Upper lobe of left lung (tissue), 6 donors: ENCODE measurements around the gene BARX2. TPM values are rescaled to one million over a fixed set of nuclear protein-coding genes. Genes with fewer than 3 reads are reported as not detected.

Experiments
- ATAC-seq, 2 donors: fragments of 200-7000 bp; cut with Tn5 transposase; one replicate each; pipeline ENCODE4 v1.9.1; 2022; ENCODE audit warnings: mild to moderate bottlenecking in 2 of 2, moderate library complexity in 2 of 2; ENCODE audit not compliant: low FRiP score in 2 of 2
- DNase-seq, 2 donors: peaks; one replicate each; pipeline ENCODE4 v3.0.0-alpha.2; 2019 to 2020
- H3K27ac ChIP-seq, 4 donors: fragments of 200-600 bp; sonication (generic); one replicate each; pipeline ENCODE4 v1.5.1; 2016 to 2019
- H3K27me3 ChIP-seq, 4 donors: fragments of 200-600 bp; sonication (generic); one replicate each; pipeline ENCODE4 v1.5.1; 2017 to 2019
- H3K36me3 ChIP-seq, 4 donors: fragments of 200-600 bp; sonication (generic); one replicate each; pipeline ENCODE4 v1.5.1; 2016 to 2019
- H3K4me1 ChIP-seq, 4 donors: fragments of 200-600 bp; sonication (generic); one replicate each; pipeline ENCODE4 v1.5.1; 2018 to 2019
- H3K4me3 ChIP-seq, 4 donors: fragments of 200-600 bp; sonication (generic); one replicate each; pipeline ENCODE4 v1.5.1; 2017 to 2019; ENCODE audit warnings: mild to moderate bottlenecking in 2 of 4, moderate library complexity in 1 of 4
- H3K9me3 ChIP-seq, 4 donors: fragments of 200-600 bp; sonication (generic); one replicate each; pipeline ENCODE4 v1.5.1; 2018 to 2019
- EP300 ChIP-seq, 4 donors: sonication (generic); formaldehyde crosslinking; IDR thresholded peaks; one replicate each; pipeline ENCODE4 v1.5.1; 2017; ENCODE audit warnings: antibody characterized with exemption in 4 of 4, control low read depth in 2 of 4
- POLR2A ChIP-seq, 4 donors: fragments of 450-650 bp; IDR thresholded peaks; one replicate each; pipeline ENCODE4 v1.5.1; 2016 to 2017; ENCODE audit warnings: antibody characterized with exemption in 4 of 4, mild to moderate bottlenecking in 2 of 4
- POLR2AphosphoS5 ChIP-seq, 2 donors: sonication (generic); formaldehyde crosslinking; IDR thresholded peaks; one replicate each; pipeline ENCODE4 v1.5.1; 2017; ENCODE audit warnings: antibody characterized with exemption in 2 of 2
- WGBS, 2 donors: methylation state at CpG; one replicate each; pipeline ENCODE4 v1.1.5; 2017 to 2018; 5-methylcytosine and 5-hydroxymethylcytosine counted together
- total RNA-seq, 6 donors: library from RNA; depleted of rRNA in 4 of 6; stranded (reverse); fragments of >200 nt in 4 of 6; gene quantifications; one replicate each; pipeline versions ENCODE4 v1.1.0 to v1.2.1, GENCODE V29; 2016 to 2021
- TF ChIP-seq, protein P1 (sequence below), 6 experiments: fragments of 450-650 bp in 4 of 6; fragments of 200-600 bp in 2 of 6; sonication (generic) in 2 of 6; IDR thresholded peaks; one replicate each; pipeline ENCODE4 v1.5.1; 2016 to 2019; ENCODE audit warnings: antibody characterized with exemption in 6 of 6
- donor health status: DM: no; HTN: no; CAD: no; lungs with moderate emphysema.
- donor health status: DM: no; HTN: yes; CAD: no; lungs with severe emphysema.

The BARX2 gene
- total RNA-seq, 6 donors from 2014 or later: 0.30 to 0.89 (median 0.30) TPM; not detected in 3

DNA sequence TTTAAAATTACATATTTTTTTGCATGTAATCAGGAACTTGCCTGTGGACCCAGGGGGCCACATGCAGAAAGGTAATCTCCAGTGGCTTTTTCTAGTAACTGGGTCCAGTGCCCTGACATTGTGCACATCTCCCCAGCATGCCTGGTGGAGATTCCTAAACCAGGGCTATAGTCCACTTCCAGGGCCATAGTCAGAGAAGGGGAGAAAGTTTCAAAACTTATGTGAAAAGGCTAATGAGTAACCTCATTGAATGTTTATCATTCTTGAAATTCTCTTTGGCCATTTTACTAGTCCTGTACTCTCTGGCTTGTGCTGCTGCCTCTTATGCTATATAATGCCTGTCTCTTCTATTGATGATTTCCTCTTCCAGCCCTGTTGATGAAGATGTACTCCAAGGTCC lies 47.8 kb downstream of the BARX2 start:
- Histone ChIP-seq H3K4me1 (no peaks in the 10 kb centered on the region), H3K4me3 (no peak overlapping the region), H3K27me3 (no peaks in the 10 kb centered on the region), H3K9me3 (no peaks in the 10 kb centered on the region), H3K27ac (no peak overlapping the region), H3K36me3 (no peaks in the 10 kb centered on the region)
- ATAC-seq (no peak), DNase-seq (no peak)
- no peak for TF ChIP-seq EP300 (IDR thresholded peaks at IDR 0.05)
- no peak for TF ChIP-seq POLR2A (IDR thresholded peaks at IDR 0.05)
- no peak for TF ChIP-seq POLR2AphosphoS5 (IDR thresholded peaks at IDR 0.05)
- TF ChIP-seq, protein P1, sequence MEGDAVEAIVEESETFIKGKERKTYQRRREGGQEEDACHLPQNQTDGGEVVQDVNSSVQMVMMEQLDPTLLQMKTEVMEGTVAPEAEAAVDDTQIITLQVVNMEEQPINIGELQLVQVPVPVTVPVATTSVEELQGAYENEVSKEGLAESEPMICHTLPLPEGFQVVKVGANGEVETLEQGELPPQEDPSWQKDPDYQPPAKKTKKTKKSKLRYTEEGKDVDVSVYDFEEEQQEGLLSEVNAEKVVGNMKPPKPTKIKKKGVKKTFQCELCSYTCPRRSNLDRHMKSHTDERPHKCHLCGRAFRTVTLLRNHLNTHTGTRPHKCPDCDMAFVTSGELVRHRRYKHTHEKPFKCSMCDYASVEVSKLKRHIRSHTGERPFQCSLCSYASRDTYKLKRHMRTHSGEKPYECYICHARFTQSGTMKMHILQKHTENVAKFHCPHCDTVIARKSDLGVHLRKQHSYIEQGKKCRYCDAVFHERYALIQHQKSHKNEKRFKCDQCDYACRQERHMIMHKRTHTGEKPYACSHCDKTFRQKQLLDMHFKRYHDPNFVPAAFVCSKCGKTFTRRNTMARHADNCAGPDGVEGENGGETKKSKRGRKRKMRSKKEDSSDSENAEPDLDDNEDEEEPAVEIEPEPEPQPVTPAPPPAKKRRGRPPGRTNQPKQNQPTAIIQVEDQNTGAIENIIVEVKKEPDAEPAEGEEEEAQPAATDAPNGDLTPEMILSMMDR (IDR thresholded peaks at IDR 0.05): no peak

DNA sequence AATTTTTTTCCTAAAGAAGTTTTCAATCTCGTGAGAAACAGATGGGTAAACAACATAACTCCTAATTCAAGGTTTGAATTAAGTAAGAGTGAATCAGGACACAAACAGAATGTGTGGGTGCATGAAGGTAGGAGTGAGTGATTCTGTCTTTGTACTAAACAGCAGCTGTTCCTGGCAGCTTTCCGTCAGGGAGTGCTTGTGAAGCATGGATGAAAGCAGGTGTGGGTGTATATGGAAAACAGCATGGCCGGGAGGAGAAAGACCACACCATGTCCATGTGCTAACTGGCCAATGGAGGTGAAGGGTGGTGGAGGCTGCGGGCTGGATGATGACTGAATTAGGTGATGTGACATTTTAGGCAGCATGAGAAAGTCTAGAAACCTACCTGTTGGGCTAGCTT lies 49.6 kb downstream of the BARX2 start:
- no peak overlapping the region for H3K4me3 ChIP-seq
- no peaks in the 10 kb centered on the region for H3K27me3 ChIP-seq
- no peaks in the 10 kb centered on the region for H3K4me1 ChIP-seq
- 76 to 78% methylated on average over 4 of the region's 4 CpGs for WGBS, 2 donors
- ATAC-seq (no peak), DNase-seq (no peak)
- no peak overlapping the region for H3K27ac ChIP-seq
- H3K9me3 ChIP-seq: no peaks in the 10 kb centered on the region
- TF ChIP-seq EP300 (IDR thresholded peaks at IDR 0.05): no peak
- no peak for TF ChIP-seq POLR2AphosphoS5 (IDR thresholded peaks at IDR 0.05)
- no peak for TF ChIP-seq POLR2A (IDR thresholded peaks at IDR 0.05)
- TF ChIP-seq, protein P1 (IDR thresholded peaks at IDR 0.05): no peak
- no peaks in the 10 kb centered on the region for H3K36me3 ChIP-seq

DNA sequence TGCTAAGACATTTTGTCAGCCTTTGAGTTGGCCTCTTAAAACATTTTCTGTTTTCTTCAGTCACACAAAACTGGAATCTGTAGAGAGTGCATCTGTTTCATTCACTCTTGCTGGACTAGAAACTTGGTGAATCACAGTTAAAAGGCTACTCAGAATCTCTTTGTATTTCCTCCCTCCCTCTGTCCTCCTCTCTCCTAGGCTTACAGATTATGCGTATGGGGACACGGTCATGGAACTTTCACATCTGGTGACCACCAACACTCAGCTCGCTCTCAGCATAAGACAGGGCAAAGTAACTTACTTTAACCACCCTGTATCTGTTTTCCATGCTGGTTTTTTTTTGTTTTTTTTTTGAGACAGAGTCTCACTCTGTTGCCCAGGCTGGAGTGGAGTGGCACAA lies 50.4 kb downstream of the BARX2 start:
- Histone ChIP-seq H3K36me3 (no peaks in the 10 kb centered on the region), H3K27ac (no peak overlapping the region), H3K4me3 (no peak overlapping the region), H3K27me3 (no peaks in the 10 kb centered on the region), H3K9me3 (peaks cover 0 to 5% (median 2%) of the 10 kb centered on the region in 4 donors), H3K4me1 (no peaks in the 10 kb centered on the region)
- TF ChIP-seq POLR2AphosphoS5 (IDR thresholded peaks at IDR 0.05) (no peak), EP300 (IDR thresholded peaks at IDR 0.05) (no peak)
- WGBS, 2 donors: 90 to 91% methylated on average over 3 of the region's 3 CpGs
- DNase-seq (no peak), ATAC-seq (no peak)

DNA sequence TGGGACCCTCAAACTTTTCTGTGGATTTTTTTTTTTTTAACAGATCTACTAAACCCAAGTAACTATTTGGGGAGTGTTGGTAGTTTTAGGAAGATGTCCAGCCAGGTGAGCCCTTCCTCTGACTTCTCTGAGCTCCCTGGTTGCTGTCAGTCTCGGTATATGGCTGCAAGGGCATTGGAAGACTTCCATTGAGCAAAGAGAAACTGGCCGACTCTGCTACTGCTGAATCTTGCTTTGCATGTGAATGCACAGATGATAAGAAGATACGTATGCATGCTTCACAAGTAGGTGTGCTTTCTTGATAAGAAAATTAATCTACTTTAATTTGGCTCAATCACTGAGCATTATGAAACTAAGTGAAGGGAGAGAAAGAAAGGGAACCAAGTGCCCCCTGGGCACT lies 51.1 kb downstream of the BARX2 start:
- WGBS, 2 donors: 84 to 86% methylated on average over 3 of the region's 3 CpGs

DNA sequence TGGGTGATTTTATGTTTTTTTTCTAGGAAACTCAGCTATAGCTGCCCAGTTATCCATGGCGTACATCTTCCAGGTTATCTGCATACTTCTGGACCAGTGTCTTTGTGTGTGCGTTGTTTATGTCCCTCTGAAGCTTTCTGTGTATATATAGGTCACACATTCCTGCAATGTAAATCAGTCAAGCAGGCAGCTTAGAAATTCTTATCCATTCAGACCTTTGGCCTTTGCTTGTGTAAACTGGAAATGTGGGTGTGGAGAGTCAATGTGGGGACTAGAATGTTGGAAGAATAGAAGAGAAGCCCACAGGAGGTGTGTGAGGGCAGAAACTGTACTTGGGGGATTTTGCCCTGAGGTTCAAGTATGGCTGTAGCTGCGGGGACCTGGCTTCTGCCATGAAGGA lies 51.7 kb downstream of the BARX2 start:
- ATAC-seq (no peak), DNase-seq (no peak)
- Histone ChIP-seq H3K27ac (no peak overlapping the region), H3K4me3 (no peak overlapping the region), H3K36me3 (no peaks in the 10 kb centered on the region), H3K9me3 (peaks cover 0 to 8% (median 3%) of the 10 kb centered on the region in 4 donors), H3K27me3 (no peaks in the 10 kb centered on the region), H3K4me1 (no peaks in the 10 kb centered on the region)
- WGBS, 2 donors: 62 to 72% methylated on average over 3 of the region's 3 CpGs
- TF ChIP-seq POLR2AphosphoS5 (IDR thresholded peaks at IDR 0.05): no peak

More for the DNA sequence above, 51.1 kb downstream of the BARX2 start:
- Histone ChIP-seq H3K4me3 (no peak overlapping the region), H3K27ac (no peak overlapping the region), H3K27me3 (no peaks in the 10 kb centered on the region), H3K36me3 (no peaks in the 10 kb centered on the region), H3K4me1 (no peaks in the 10 kb centered on the region), H3K9me3 (peaks cover 0 to 8% (median 3%) of the 10 kb centered on the region in 4 donors)
- no peak for DNase-seq
- ATAC-seq: no peak
- TF ChIP-seq POLR2A (IDR thresholded peaks at IDR 0.05) (no peak), EP300 (IDR thresholded peaks at IDR 0.05) (no peak), POLR2AphosphoS5 (IDR thresholded peaks at IDR 0.05) (no peak)
- TF ChIP-seq, protein P1 (IDR thresholded peaks at IDR 0.05): no peak

DNA sequence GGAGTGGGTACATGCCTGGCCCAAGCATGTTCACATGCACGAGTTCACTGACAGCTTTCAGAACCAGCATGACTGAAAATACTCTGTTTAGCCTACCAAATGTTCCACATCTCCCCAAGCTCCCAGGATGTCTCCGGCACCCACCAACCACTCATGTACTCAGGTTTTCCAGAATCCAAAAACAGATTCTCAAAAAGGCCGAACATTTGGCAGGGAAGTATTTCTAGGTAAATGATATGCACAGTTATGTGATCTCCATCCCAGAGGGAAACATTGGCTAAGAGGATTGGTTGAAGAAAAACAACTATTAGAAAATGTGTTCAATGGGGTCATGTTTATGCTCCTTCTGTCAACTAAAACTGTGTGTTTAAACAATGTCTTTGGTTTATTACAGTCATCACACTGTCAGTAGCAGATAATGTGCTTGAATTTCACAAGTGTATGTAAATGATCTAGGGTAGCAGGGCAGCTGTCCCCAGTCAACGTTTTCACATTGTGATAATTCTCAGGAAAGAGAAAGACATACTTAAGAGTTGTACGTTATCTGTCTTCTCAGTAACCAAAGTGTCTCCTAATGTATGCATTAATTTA lies 52.3 kb downstream of the BARX2 start:
- Histone ChIP-seq H3K4me1 (no peaks in the 10 kb centered on the region), H3K27ac (no peak overlapping the region), H3K36me3 (no peaks in the 10 kb centered on the region), H3K9me3 (peaks cover 0 to 8% (median 3%) of the 10 kb centered on the region in 4 donors), H3K4me3 (no peak overlapping the region), H3K27me3 (no peaks in the 10 kb centered on the region)
- no peak for TF ChIP-seq POLR2A (IDR thresholded peaks at IDR 0.05)
- TF ChIP-seq, protein P1 (IDR thresholded peaks at IDR 0.05): no peak
- 50 to 71% methylated on average over 4 to 5 of the region's 5 CpGs for WGBS, 2 donors
- DNase-seq (no peak), ATAC-seq (no peak)
